K562 (cell line): ENCODE results near the gene SH3BGRL3. TPM values are rescaled to one million over a fixed set of nuclear protein-coding genes. Genes with fewer than 3 reads are reported as not detected.

ENCODE experiments used
- CBFA2T3 ChIP-seq: fragments of 450-650 bp; IDR thresholded peaks from 2 replicates; pipeline ENCODE4 v1.6.1; 2017
- DEAF1 ChIP-seq: fragments of 450-650 bp; formaldehyde crosslinking; IDR thresholded peaks from 2 replicates; pipeline ENCODE4 v1.4.0; 2020; ENCODE audit warnings: mild to moderate bottlenecking, moderate library complexity
- EHMT2 ChIP-seq: fragments of 450-650 bp; IDR thresholded peaks from 2 replicates; pipeline ENCODE4 v1.6.1; 2018; ENCODE audit warnings: antibody characterized with exemption
- EZH2 ChIP-seq: IDR thresholded peaks from 2 replicates; pipeline ENCODE4 v1.6.1; 2012; ENCODE audit warnings: low read depth, mild to moderate bottlenecking, inconsistent platforms, low read length, borderline replicate concordance
- FOXA1 ChIP-seq: fragments of 450-650 bp; IDR thresholded peaks from 2 replicates; pipeline ENCODE4 v1.6.1; 2016; ENCODE audit warnings: mild to moderate bottlenecking, borderline replicate concordance
- FOXO4 ChIP-seq: fragments of 450-650 bp; formaldehyde crosslinking; IDR thresholded peaks from 2 replicates; pipeline ENCODE4 v1.4.0; 2020; ENCODE audit warnings: mild to moderate bottlenecking, moderate library complexity
- FUS ChIP-seq: fragments of 200-400 bp; formaldehyde crosslinking; optimal IDR thresholded peaks from 2 replicates; pipeline ENCODE3; 2017; ENCODE audit warnings: low read depth, low read length
- GABPB2 ChIP-seq: fragments of 250-450 bp; sonication (Bioruptor Pico); conservative IDR thresholded peaks from 2 replicates; pipeline ENCODE4 v1.5.1; 2021; ENCODE audit warnings: mild to moderate bottlenecking
- IFI16 ChIP-seq: fragments of 250-450 bp; sonication (Bioruptor Pico); IDR thresholded peaks from 2 replicates; pipeline ENCODE4 v2.1.2; 2022; ENCODE audit warnings: mild to moderate bottlenecking, inconsistent platforms
- JUND ChIP-seq, 2 experiments: IDR thresholded peaks; 2 replicates in 1 of 2; 3 replicates in 1 of 2; pipeline ENCODE4 v1.6.1; 2011; ENCODE audit warnings: borderline replicate concordance in 2 of 2, low read depth in 2 of 2, low read length in 2 of 2, improper control_type of control experiment in 1 of 2, missing biosample characterization in 1 of 2, missing genetic modification characterization in 1 of 2, missing genetic modification reagents in 1 of 2
- KLF16 ChIP-seq: IDR thresholded peaks from 2 replicates; pipeline ENCODE4 v1.6.1; 2016; ENCODE audit warnings: antibody characterized with exemption
- MYNN ChIP-seq, 2 experiments: sonication (generic); formaldehyde crosslinking in 1 of 2; IDR thresholded peaks; 2 replicates each; pipeline versions ENCODE4 v1.5.0 to v1.6.1; 2016 to 2020; ENCODE audit warnings: antibody characterized with exemption in 1 of 2, missing genetic modification reagents in 1 of 2
- NEUROD1 ChIP-seq: fragments of 150-350 bp; IDR thresholded peaks from 2 replicates; pipeline ENCODE4 v1.6.1; 2014; ENCODE audit warnings: borderline replicate concordance, low read length, low read depth; ENCODE audit not compliant: partially characterized antibody
- NONO ChIP-seq, 2 experiments: fragments of 200-400 bp in 1 of 2; fragments of 450-650 bp in 1 of 2; formaldehyde crosslinking in 1 of 2; IDR thresholded peaks; 2 replicates each; pipeline ENCODE4 v1.6.1; 2017; ENCODE audit warnings: low read depth in 2 of 2, mild to moderate bottlenecking in 2 of 2, moderate library complexity in 2 of 2, low read length in 1 of 2
- POLR3G ChIP-seq: IDR thresholded peaks from 2 replicates; pipeline ENCODE4 v1.6.1; 2011; ENCODE audit not compliant: insufficient read length, insufficient replicate concordance; ENCODE audit errors: extremely low read depth
- SIRT6 ChIP-seq: IDR thresholded peaks from one replicate; pipeline ENCODE4 v1.6.1; 2012; ENCODE audit warnings: low read depth, mild to moderate bottlenecking, control low read depth, inconsistent platforms, low read length, moderate library complexity
- SIX5 ChIP-seq, 2 experiments: IDR thresholded peaks; 2 replicates each; pipeline ENCODE4 v1.6.1; 2011; ENCODE audit warnings: low read length in 2 of 2, borderline replicate concordance in 1 of 2, low read depth in 1 of 2, mild to moderate bottlenecking in 1 of 2, moderate library complexity in 1 of 2; ENCODE audit not compliant: insufficient read depth in 1 of 2
- SMAD2 ChIP-seq: fragments of 150-350 bp; IDR thresholded peaks from 2 replicates; pipeline ENCODE4 v1.6.1; 2014; ENCODE audit warnings: low read depth, mild to moderate bottlenecking, low read length
- SMAD3 ChIP-seq: fragments of 450-650 bp; formaldehyde crosslinking; conservative IDR thresholded peaks from 2 replicates; pipeline ENCODE4 v1.4.0; 2020; ENCODE audit warnings: mild to moderate bottlenecking
- SRF ChIP-seq, 2 experiments: fragments of 250-450, 450-650 bp in 1 of 2; sonication (Bioruptor Pico) in 1 of 2; sonication (generic) in 1 of 2; formaldehyde crosslinking; IDR thresholded peaks; 2 replicates each; pipeline versions ENCODE4 v1.5.0 to v1.5.1; 2020 to 2022; ENCODE audit warnings: mild to moderate bottlenecking in 1 of 2, missing genetic modification reagents in 1 of 2
- SRSF7 ChIP-seq: fragments of 200-400 bp; formaldehyde crosslinking; optimal IDR thresholded peaks from 2 replicates; pipeline ENCODE3; 2017; ENCODE audit warnings: mild to moderate bottlenecking, low read depth, low read length
- TEAD2 ChIP-seq: fragments of 450-650 bp; IDR thresholded peaks from 2 replicates; pipeline ENCODE4 v1.6.1; 2016; ENCODE audit warnings: missing genetic modification characterization, control low read depth, missing compliant biosample characterization
- YY1 ChIP-seq, 3 experiments: IDR thresholded peaks; 2 replicates each; pipeline ENCODE4 v1.6.1; 2011; ENCODE audit warnings: low read length in 2 of 3, mild to moderate bottlenecking in 2 of 3, moderate library complexity in 2 of 3, borderline replicate concordance in 1 of 3, control low read depth in 1 of 3, low read depth in 1 of 3; ENCODE audit not compliant: insufficient read depth in 3 of 3, insufficient replicate concordance in 2 of 3, control insufficient read depth in 1 of 3, insufficient read length in 1 of 3; ENCODE audit errors: extremely low read depth in 1 of 3
- ZKSCAN1 ChIP-seq: fragments of 150-350 bp; IDR thresholded peaks from 2 replicates; pipeline ENCODE4 v1.6.1; 2016; ENCODE audit warnings: low read depth, low read length
- ZNF232 ChIP-seq: sonication (generic); formaldehyde crosslinking; IDR thresholded peaks from 2 replicates; pipeline ENCODE4 v1.8.0; 2022; ENCODE audit warnings: mild to moderate bottlenecking, missing genetic modification reagents
- ZNF707 ChIP-seq: fragments of 250-450 bp; sonication (Bioruptor Pico); conservative IDR thresholded peaks from 2 replicates; pipeline ENCODE4 v1.8.0; 2022; ENCODE audit warnings: inconsistent platforms, mild to moderate bottlenecking, moderate library complexity
- polyA plus RNA-seq, 8 experiments: library from polyadenylated mRNA; depleted of rRNA in 4 of 8; stranded (reverse) in 5 of 8; unstranded in 3 of 8; fragments of >200 nt; fragmentation: Nextera tagmentation in 2 of 8; fragmentation: Illumina TruSeq in 1 of 8; extraction: Ambion mirVana in 2 of 8; extraction: Trizol in 1 of 8; gene quantifications; 2 replicates each; pipeline versions ENCODE4 v1.2.1 to v1.2.3, GENCODE V29; 2011 to 2014; ENCODE audit warnings: inconsistent platforms in 1 of 8, missing spikeins in 1 of 8
- total RNA-seq, 7 experiments: library from RNA; depleted of rRNA in 6 of 7; stranded (reverse); fragments of >200 nt in 6 of 7; fragmentation: Illumina TruSeq in 2 of 7; extraction: Trizol in 2 of 7; gene quantifications; 2 replicates each; pipeline versions ENCODE4 v1.2.1 to v1.2.3, GENCODE V29; 2011 to 2021; ENCODE audit warnings: low replicate concordance in 1 of 7

SH3BGRL3 gene
- total and polyA plus RNA-seq, 9 of the 15 experiments (the other 6 are each of a cell fraction or from before 2014, with no cell fraction given): 30.3 to 140 (median 54.2) TPM

GRCh38 chr1:26278724-26279455 lies 996 bp upstream of the SH3BGRL3 start (continued):
- TF ChIP-seq ZNF707 (no peak), KLF16 (no peak), SIX5 (IDR thresholded peaks at IDR 0.05; ENCODE audit: borderline replicate concordance in 1 of 2, insufficient read depth in 1 of 2, low read depth in 1 of 2, low read length in 2 of 2) (no peak), GABPB2 (no peak), EHMT2 (no peak), ZNF232 (CRISPR knock-in tag) (0 out of 2 replicates have a peak, but pooled peaks have one; percentile 22), NONO (IDR thresholded peaks at IDR 0.05; ENCODE audit: low read depth in 2 of 2, low read length in 1 of 2) (no peak), JUND (IDR thresholded peaks at IDR 0.05; ENCODE audit: borderline replicate concordance, low read depth, low read length) (no peak), JUND (tag; IDR thresholded peaks at IDR 0.05; ENCODE audit: borderline replicate concordance, low read depth, low read length) (no peak), SIRT6 (peak; percentile 28), TEAD2 (tag) (no peak), SMAD2 (no peak), CBFA2T3 (peak; percentile 5; the same call in 1 of the 2 replicates), FUS (no peak), IFI16 (CRISPR knock-in tag) (no peak), SRSF7 (no peak), POLR3G (no peak), EZH2 (no peak), YY1 (IDR thresholded peaks at IDR 0.05; ENCODE audit: borderline replicate concordance in 1 of 3, control insufficient read depth in 1 of 3, extremely low read depth in 1 of 3, insufficient read depth in 3 of 3, insufficient read length in 1 of 3, insufficient replicate concordance in 2 of 3, low read depth in 1 of 3, low read length in 2 of 3) (peak in 1 of 3 experiments; percentile 3), FOXA1 (no peak), FOXO4 (CRISPR knock-in tag) (no peak), ZKSCAN1 (no peak), DEAF1 (CRISPR knock-in tag) (no peak), MYNN (IDR thresholded peaks at IDR 0.05) (no peak), MYNN (CRISPR knock-in tag; IDR thresholded peaks at IDR 0.05) (no peak), SRF (CRISPR knock-in tag; IDR thresholded peaks at IDR 0.05) (no peak), SMAD3 (CRISPR knock-in tag) (no peak), NEUROD1 (peak; percentile 14)
